Neural cell (in vitro differentiated cells): ENCODE results near the gene TPST1. TPM values are rescaled to one million over a fixed set of nuclear protein-coding genes. Genes with fewer than 3 reads are reported as not detected.

Experiments used
- H2AFZ ChIP-seq: fragments of 200-600, 300-800 bp; sonication (generic), shearing (Covaris generic); 2 replicates; pipeline ENCODE4 v1.6.0; 2014; ENCODE audit warnings: low read depth, mild to moderate bottlenecking, antibody characterized with exemption, low read length, moderate library complexity
- H3F3A ChIP-seq: fragments of 200-600 bp; shearing (Covaris generic); 2 replicates; pipeline ENCODE4 v1.6.1; 2016; ENCODE audit warnings: mild to moderate bottlenecking, moderate library complexity, mixed read lengths, antibody characterized with exemption, low read length; ENCODE audit not compliant: insufficient read depth, poor library complexity, severe bottlenecking
- H3K27ac ChIP-seq: fragments of 200-600, 300-800 bp; sonication (generic), shearing (Covaris generic); 2 replicates; pipeline ENCODE4 v1.5.1; 2014; ENCODE audit warnings: mild to moderate bottlenecking, low read length, moderate library complexity
- H3K27me3 ChIP-seq: fragments of 300-800, 200-600 bp; sonication (generic), shearing (Covaris generic); 2 replicates; pipeline ENCODE4 v1.6.0; 2014; ENCODE audit warnings: mild to moderate bottlenecking, low read depth, low read length, moderate library complexity; ENCODE audit not compliant: insufficient read depth
- H3K36me3 ChIP-seq: fragments of 300-800, 200-600 bp; sonication (generic), shearing (Covaris generic); 2 replicates; pipeline ENCODE4 v1.5.1; 2014; ENCODE audit warnings: mild to moderate bottlenecking, antibody characterized with exemption, low read length, moderate library complexity; ENCODE audit not compliant: insufficient read depth
- H3K4me2 ChIP-seq: fragments of 300-800, 200-600 bp; sonication (generic), shearing (Covaris generic); 2 replicates; pipeline ENCODE4 v1.6.0; 2014; ENCODE audit warnings: mild to moderate bottlenecking, low read length
- H3K4me3 ChIP-seq: fragments of 300-800, 200-600 bp; sonication (generic), shearing (Covaris generic); 2 replicates; pipeline ENCODE4 v1.5.1; 2014; ENCODE audit warnings: mild to moderate bottlenecking, low read length, moderate library complexity
- H3K79me2 ChIP-seq: fragments of 200-600 bp; shearing (Covaris generic); replicated peaks from 2 replicates; pipeline ENCODE4 v1.6.0; 2014; ENCODE audit warnings: mild to moderate bottlenecking, low read length, moderate library complexity; ENCODE audit not compliant: insufficient read depth
- H3K9ac ChIP-seq: fragments of 300-800, 200-600 bp; sonication (generic), shearing (Covaris generic); 2 replicates; pipeline ENCODE4 v1.6.1; 2016; ENCODE audit warnings: mild to moderate bottlenecking, low read length, mixed read lengths
- H3K9me2 ChIP-seq: fragments of 200-600 bp; shearing (Covaris generic); 2 replicates; pipeline ENCODE4 v1.6.1; 2016; ENCODE audit warnings: mild to moderate bottlenecking, low read length, mixed read lengths; ENCODE audit not compliant: insufficient read depth
- H3K9me3 ChIP-seq: fragments of 200-600, 300-800 bp; sonication (generic), shearing (Covaris generic); 2 replicates; pipeline ENCODE4 v1.6.1; 2016; ENCODE audit warnings: mild to moderate bottlenecking, mixed run types, low read length, moderate library complexity, mixed read lengths
- H4K20me1 ChIP-seq: fragments of 200-600 bp; shearing (Covaris generic); 2 replicates; pipeline ENCODE4 v1.6.1; 2016; ENCODE audit warnings: mild to moderate bottlenecking, mixed run types; ENCODE audit not compliant: insufficient read depth
- EP300 ChIP-seq: fragments of 450-650 bp; conservative IDR thresholded peaks from 2 replicates; pipeline ENCODE4 v1.6.1; 2014; ENCODE audit warnings: antibody characterized with exemption, mild to moderate bottlenecking, moderate library complexity; ENCODE audit not compliant: poor library complexity, severe bottlenecking
- EZH2 ChIP-seq: fragments of 200-600, 300-800 bp; shearing (Covaris generic), sonication (generic); IDR thresholded peaks from 2 replicates; pipeline ENCODE4 v1.6.1; 2014; ENCODE audit warnings: antibody characterized with exemption, low read length, borderline replicate concordance, mild to moderate bottlenecking; ENCODE audit not compliant: insufficient read depth, poor library complexity, severe bottlenecking
- MXI1 ChIP-seq: fragments of 450-650 bp; conservative IDR thresholded peaks from 2 replicates; pipeline ENCODE4 v1.6.1; 2014; ENCODE audit warnings: antibody characterized with exemption, mild to moderate bottlenecking; ENCODE audit not compliant: poor library complexity, severe bottlenecking
- POLR2AphosphoS5 ChIP-seq: IDR thresholded peaks from 2 replicates; pipeline ENCODE4 v1.6.1; 2012
- RAD21 ChIP-seq: fragments of 450-650 bp; conservative IDR thresholded peaks from 2 replicates; pipeline ENCODE4 v1.6.1; 2014; ENCODE audit warnings: antibody characterized with exemption, mild to moderate bottlenecking, moderate library complexity
- SMC3 ChIP-seq: fragments of 450-650 bp; conservative IDR thresholded peaks from 2 replicates; pipeline ENCODE4 v1.6.1; 2014; ENCODE audit warnings: antibody characterized with exemption, mild to moderate bottlenecking, moderate library complexity; ENCODE audit not compliant: poor library complexity
- TAF1 ChIP-seq: IDR thresholded peaks from 2 replicates; pipeline ENCODE4 v1.6.1; 2012; ENCODE audit warnings: low read depth
- polyA plus RNA-seq: library from polyadenylated mRNA; depleted of rRNA; stranded (reverse); fragments of >200 nt; gene quantifications from 2 replicates; pipeline ENCODE4 v1.2.3, GENCODE V29; 2014
- TF ChIP-seq, protein P1 (sequence below): fragments of 450-650 bp; IDR thresholded peaks from 2 replicates; pipeline ENCODE4 v1.5.1; 2014; ENCODE audit warnings: antibody characterized with exemption, mild to moderate bottlenecking, moderate library complexity; ENCODE audit not compliant: poor library complexity, severe bottlenecking
- TF ChIP-seq, protein P2 (sequence below): IDR thresholded peaks from 2 replicates; pipeline ENCODE4 v1.6.1; 2012; ENCODE audit warnings: borderline replicate concordance

Gene TPST1
- polyA plus RNA-seq, 1 donor from 2014 or later = 58.5 TPM

DNA sequence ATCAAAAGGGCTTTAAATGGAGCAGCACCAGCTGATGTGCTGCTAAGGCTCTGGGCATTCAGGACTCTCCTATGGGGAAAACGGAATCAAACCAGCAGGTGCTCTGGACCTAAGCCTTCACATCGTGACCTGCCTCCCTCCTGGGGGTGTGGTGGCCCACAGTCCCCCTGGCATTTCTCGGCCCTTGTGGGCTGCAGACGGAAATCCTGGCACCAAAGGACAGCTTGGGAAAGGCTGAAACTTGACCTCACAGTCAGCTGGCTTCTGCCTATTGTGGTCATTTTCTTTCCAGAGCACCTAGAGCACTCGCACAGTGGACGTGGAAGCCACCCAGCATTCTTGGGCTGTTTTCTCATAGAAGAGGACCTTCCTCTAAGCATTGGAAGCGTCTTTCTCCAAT is 74.8 kb downstream of the TPST1 start:
- Histone ChIP-seq H3K79me2 (peaks cover 10% of the 10 kb centered on the region), H2AFZ (no peak overlapping the region), H3K4me2 (no peak overlapping the region), H3K27ac (no peak overlapping the region), H3K4me3 (no peak overlapping the region), H3K27me3 (no peaks in the 10 kb centered on the region), H4K20me1 (no peaks in the 10 kb centered on the region), H3F3A (no peaks in the 10 kb centered on the region), H3K9me2 (no peaks in the 10 kb centered on the region), H3K9me3 (no peaks in the 10 kb centered on the region), H3K36me3 (no peaks in the 10 kb centered on the region), H3K9ac (no peak overlapping the region)
- TF ChIP-seq RAD21 (no peak), EZH2 (no peak), TAF1 (no peak), SMC3 (no peak), EP300 (no peak), MXI1 (no peak), POLR2AphosphoS5 (no peak)
- TF ChIP-seq, protein P1, sequence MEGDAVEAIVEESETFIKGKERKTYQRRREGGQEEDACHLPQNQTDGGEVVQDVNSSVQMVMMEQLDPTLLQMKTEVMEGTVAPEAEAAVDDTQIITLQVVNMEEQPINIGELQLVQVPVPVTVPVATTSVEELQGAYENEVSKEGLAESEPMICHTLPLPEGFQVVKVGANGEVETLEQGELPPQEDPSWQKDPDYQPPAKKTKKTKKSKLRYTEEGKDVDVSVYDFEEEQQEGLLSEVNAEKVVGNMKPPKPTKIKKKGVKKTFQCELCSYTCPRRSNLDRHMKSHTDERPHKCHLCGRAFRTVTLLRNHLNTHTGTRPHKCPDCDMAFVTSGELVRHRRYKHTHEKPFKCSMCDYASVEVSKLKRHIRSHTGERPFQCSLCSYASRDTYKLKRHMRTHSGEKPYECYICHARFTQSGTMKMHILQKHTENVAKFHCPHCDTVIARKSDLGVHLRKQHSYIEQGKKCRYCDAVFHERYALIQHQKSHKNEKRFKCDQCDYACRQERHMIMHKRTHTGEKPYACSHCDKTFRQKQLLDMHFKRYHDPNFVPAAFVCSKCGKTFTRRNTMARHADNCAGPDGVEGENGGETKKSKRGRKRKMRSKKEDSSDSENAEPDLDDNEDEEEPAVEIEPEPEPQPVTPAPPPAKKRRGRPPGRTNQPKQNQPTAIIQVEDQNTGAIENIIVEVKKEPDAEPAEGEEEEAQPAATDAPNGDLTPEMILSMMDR = no peak
- TF ChIP-seq, protein P2, sequence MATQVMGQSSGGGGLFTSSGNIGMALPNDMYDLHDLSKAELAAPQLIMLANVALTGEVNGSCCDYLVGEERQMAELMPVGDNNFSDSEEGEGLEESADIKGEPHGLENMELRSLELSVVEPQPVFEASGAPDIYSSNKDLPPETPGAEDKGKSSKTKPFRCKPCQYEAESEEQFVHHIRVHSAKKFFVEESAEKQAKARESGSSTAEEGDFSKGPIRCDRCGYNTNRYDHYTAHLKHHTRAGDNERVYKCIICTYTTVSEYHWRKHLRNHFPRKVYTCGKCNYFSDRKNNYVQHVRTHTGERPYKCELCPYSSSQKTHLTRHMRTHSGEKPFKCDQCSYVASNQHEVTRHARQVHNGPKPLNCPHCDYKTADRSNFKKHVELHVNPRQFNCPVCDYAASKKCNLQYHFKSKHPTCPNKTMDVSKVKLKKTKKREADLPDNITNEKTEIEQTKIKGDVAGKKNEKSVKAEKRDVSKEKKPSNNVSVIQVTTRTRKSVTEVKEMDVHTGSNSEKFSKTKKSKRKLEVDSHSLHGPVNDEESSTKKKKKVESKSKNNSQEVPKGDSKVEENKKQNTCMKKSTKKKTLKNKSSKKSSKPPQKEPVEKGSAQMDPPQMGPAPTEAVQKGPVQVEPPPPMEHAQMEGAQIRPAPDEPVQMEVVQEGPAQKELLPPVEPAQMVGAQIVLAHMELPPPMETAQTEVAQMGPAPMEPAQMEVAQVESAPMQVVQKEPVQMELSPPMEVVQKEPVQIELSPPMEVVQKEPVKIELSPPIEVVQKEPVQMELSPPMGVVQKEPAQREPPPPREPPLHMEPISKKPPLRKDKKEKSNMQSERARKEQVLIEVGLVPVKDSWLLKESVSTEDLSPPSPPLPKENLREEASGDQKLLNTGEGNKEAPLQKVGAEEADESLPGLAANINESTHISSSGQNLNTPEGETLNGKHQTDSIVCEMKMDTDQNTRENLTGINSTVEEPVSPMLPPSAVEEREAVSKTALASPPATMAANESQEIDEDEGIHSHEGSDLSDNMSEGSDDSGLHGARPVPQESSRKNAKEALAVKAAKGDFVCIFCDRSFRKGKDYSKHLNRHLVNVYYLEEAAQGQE = no peak

DNA sequence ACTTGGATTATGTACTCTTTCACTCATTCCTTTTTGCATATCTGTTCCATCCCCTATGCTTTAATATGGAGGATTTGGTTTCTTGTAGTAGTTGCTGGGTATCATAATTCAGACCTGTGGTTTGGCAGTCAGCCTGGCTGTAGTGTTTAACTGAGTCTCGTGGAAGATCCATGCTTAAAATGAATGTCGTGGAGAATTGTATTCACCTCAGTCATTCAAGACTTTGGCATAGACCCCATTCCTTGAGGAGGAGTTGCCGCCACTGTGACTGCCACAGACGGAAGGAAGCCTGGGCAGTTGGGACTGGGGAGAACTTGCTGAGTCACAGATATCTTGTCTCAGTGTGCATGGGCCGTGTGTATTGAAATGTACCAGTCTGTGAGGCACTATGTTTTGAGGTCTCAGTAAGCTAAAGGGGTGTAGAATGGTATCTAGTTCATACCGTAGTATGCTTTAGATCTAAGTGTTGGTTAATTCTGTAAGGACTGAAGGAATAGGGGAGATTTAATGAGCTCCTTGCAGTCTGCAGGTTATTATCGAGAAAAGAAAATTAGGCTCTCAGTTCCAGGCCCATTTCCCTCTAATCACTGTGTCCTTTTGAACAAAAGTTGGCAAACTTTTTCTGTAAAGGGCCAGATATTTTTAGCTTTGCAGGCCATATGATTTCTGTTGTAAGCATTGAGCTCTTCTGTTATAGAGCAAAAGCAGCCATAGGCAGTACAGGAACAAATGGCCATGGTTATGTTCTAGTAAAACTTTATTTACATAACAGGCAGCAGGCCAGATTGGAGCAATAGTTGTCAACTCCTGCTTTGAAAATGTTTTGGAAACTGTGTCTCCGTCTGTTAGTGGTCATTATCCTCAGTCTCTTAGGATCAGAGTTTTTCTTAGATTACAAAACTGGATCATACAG is 76.8 kb downstream of the TPST1 start:
- no peak overlapping the region for H3K27ac ChIP-seq
- no peaks in the 10 kb centered on the region for H3K9me2 ChIP-seq
- H3K36me3 ChIP-seq = no peaks in the 10 kb centered on the region
- no peaks in the 10 kb centered on the region for H3K27me3 ChIP-seq
- no peak overlapping the region for H2AFZ ChIP-seq
- H3K4me3 ChIP-seq = no peak overlapping the region
- H3K79me2 ChIP-seq = peaks cover 10% of the 10 kb centered on the region
- no peak for TF ChIP-seq SMC3
- TF ChIP-seq EP300 = no peak
- no peak for TF ChIP-seq MXI1
- TF ChIP-seq, protein P1 = no peak
- TF ChIP-seq, protein P2 = no peak
- no peak for TF ChIP-seq POLR2AphosphoS5
- no peak for TF ChIP-seq RAD21
- no peak for TF ChIP-seq EZH2
- TF ChIP-seq TAF1 = no peak
- H3K9ac ChIP-seq = no peak overlapping the region
- H4K20me1 ChIP-seq = no peaks in the 10 kb centered on the region
- no peaks in the 10 kb centered on the region for H3K9me3 ChIP-seq
- H3K4me2 ChIP-seq = no peak overlapping the region
- H3F3A ChIP-seq = no peaks in the 10 kb centered on the region
